Ovary (tissue), 3 donors: ENCODE measurements around the gene SPPL2A.

ENCODE experiments used
- POLR2A ChIP-seq: fragments of 450-650 bp; IDR thresholded peaks from one replicate; pipeline ENCODE4 v1.6.1; 2017; ENCODE audit warnings: antibody characterized with exemption, mild to moderate bottlenecking, moderate library complexity
- TF ChIP-seq, protein P1 (sequence below), 3 donors: fragments of 450-650 bp in 2 of 3; fragments of 200-600 bp in 1 of 3; IDR thresholded peaks; one replicate each; pipeline versions ENCODE4 v1.5.1 to v1.8.0; 2016 to 2022; ENCODE audit warnings: antibody characterized with exemption in 3 of 3, mild to moderate bottlenecking in 1 of 3
- donor health status: DM: no; HTN: no; CAD: no.

DNA sequence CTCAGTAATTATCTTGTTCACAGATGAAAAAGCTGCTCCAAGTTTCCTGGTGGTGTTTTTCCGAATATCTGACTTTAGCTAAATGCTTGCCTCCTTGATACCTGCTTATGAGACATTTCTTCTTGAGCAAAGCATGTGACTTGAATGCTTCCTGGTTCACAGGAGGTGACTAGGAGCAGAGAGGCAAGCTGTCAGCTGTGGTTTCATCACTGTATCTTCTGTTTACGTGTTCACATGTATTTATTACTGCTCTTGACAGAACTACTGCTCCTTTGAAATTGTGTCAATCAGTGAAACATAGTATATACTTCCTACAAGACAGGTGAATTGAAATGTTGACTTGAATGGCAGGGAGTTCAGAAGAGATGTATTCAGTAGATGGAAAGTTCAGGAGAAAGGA is 8.9 kb upstream of the SPPL2A start:
- TF ChIP-seq, protein P1, sequence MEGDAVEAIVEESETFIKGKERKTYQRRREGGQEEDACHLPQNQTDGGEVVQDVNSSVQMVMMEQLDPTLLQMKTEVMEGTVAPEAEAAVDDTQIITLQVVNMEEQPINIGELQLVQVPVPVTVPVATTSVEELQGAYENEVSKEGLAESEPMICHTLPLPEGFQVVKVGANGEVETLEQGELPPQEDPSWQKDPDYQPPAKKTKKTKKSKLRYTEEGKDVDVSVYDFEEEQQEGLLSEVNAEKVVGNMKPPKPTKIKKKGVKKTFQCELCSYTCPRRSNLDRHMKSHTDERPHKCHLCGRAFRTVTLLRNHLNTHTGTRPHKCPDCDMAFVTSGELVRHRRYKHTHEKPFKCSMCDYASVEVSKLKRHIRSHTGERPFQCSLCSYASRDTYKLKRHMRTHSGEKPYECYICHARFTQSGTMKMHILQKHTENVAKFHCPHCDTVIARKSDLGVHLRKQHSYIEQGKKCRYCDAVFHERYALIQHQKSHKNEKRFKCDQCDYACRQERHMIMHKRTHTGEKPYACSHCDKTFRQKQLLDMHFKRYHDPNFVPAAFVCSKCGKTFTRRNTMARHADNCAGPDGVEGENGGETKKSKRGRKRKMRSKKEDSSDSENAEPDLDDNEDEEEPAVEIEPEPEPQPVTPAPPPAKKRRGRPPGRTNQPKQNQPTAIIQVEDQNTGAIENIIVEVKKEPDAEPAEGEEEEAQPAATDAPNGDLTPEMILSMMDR (IDR thresholded peaks at IDR 0.05): no peak
- TF ChIP-seq POLR2A: no peak
